Astrocyte (in vitro differentiated cells and primary cell): ENCODE results near the gene PDZRN4.

Source experiments
- EZH2 ChIP-seq: IDR thresholded peaks from 2 replicates; pipeline ENCODE4 v1.6.1; 2012; ENCODE audit warnings: mild to moderate bottlenecking, low read length, inconsistent platforms; ENCODE audit not compliant: insufficient read depth
- TF ChIP-seq, protein P1 (sequence below): IDR thresholded peaks from 2 replicates; pipeline ENCODE4 v1.5.1; 2011; ENCODE audit warnings: low read depth, mild to moderate bottlenecking, inconsistent platforms, low read length, moderate library complexity; ENCODE audit not compliant: insufficient read depth

DNA sequence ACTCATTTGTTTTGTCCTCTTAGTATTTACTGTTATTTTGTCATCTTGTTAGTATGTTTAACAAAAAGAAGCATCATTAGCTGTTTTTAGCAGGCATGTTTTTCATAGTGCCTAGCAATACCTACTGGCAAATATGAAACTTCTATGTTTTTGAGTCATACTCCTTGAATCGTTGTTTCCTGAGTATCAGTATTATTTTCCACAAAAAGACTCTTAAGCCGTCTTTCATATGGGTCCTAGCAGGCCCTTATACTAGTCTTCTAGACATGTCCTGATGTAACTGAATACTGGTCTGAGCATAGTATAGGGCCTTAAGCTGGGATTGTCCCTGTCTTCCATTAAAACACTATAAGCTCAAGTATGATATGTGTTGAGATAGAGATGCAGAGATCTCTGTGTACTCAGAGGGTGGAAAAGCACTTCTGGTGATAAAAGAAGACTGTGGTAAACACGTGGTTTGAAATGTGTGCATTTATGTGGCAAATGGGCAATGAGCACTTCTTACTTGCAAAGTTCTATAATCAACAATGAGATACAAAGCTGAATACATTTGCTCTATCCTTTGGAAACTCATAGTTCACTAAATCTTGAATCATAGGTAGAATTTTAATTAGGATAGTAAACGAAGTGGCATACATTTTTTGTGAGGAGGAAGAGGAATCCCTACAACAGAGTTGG lies 348.8 kb downstream of the PDZRN4 start:
- TF ChIP-seq, protein P1, sequence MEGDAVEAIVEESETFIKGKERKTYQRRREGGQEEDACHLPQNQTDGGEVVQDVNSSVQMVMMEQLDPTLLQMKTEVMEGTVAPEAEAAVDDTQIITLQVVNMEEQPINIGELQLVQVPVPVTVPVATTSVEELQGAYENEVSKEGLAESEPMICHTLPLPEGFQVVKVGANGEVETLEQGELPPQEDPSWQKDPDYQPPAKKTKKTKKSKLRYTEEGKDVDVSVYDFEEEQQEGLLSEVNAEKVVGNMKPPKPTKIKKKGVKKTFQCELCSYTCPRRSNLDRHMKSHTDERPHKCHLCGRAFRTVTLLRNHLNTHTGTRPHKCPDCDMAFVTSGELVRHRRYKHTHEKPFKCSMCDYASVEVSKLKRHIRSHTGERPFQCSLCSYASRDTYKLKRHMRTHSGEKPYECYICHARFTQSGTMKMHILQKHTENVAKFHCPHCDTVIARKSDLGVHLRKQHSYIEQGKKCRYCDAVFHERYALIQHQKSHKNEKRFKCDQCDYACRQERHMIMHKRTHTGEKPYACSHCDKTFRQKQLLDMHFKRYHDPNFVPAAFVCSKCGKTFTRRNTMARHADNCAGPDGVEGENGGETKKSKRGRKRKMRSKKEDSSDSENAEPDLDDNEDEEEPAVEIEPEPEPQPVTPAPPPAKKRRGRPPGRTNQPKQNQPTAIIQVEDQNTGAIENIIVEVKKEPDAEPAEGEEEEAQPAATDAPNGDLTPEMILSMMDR = no peak
- TF ChIP-seq EZH2 = no peak
